SK-N-SH treated with all-trans-retinoic acid at 6 μM for 48 hours (cell line): ENCODE measurements around the gene CALN1.
"Not testable (repeated sequence)": the region's sequence is repeated elsewhere in the genome, so short reads cannot be mapped to it uniquely, and the experiment has no call there.

Source experiments
- ARNTL ChIP-seq: fragments of 450-650 bp; formaldehyde crosslinking; IDR thresholded peaks from 2 replicates; pipeline ENCODE4 v1.5.0; 2020; ENCODE audit warnings: low read depth, mild to moderate bottlenecking, moderate library complexity, borderline replicate concordance
- BACH2 ChIP-seq: fragments of 250-450 bp; sonication (Bioruptor Pico); IDR thresholded peaks from 2 replicates; pipeline ENCODE4 v1.9.0; 2021; ENCODE audit warnings: mild to moderate bottlenecking, borderline replicate concordance
- POU6F1 ChIP-seq: fragments of 250-450 bp; sonication (Bioruptor Pico); IDR thresholded peaks from 2 replicates; pipeline ENCODE4 v1.8.0; 2021; ENCODE audit warnings: low read depth, mild to moderate bottlenecking, moderate library complexity, borderline replicate concordance
- RARB ChIP-seq: fragments of 250-450 bp; sonication (Bioruptor Pico); IDR thresholded peaks from 2 replicates; pipeline ENCODE4 v1.8.0; 2021; ENCODE audit warnings: mild to moderate bottlenecking, moderate library complexity
- SNAI2 ChIP-seq: fragments of 250-450 bp; sonication (Bioruptor Pico); IDR thresholded peaks from 2 replicates; pipeline ENCODE4 v1.5.0; 2020; ENCODE audit warnings: mild to moderate bottlenecking, moderate library complexity
- TSHZ2 ChIP-seq: fragments of 250-450 bp; sonication (Bioruptor Pico); IDR thresholded peaks from 2 replicates; pipeline ENCODE4 v1.5.0; 2020; ENCODE audit warnings: mild to moderate bottlenecking, moderate library complexity
- ZFP3 ChIP-seq: fragments of 250-450 bp; sonication (Bioruptor Pico); IDR thresholded peaks from 2 replicates; pipeline ENCODE4 v1.5.0; 2020; ENCODE audit warnings: mild to moderate bottlenecking, moderate library complexity

- TF ChIP-seq ARNTL (CRISPR knock-in tag); TSHZ2 (CRISPR knock-in tag); SNAI2 (CRISPR knock-in tag); ZFP3 (CRISPR knock-in tag); POU6F1; BACH2; RARB (CRISPR knock-in tag): not testable (repeated sequence)
Measured at GRCh38 chr7:71737931-71738540, 674.1 kb downstream of the CALN1 start.
